ENCODE results near the gene KIF17.

KIF17 gene

DNA sequence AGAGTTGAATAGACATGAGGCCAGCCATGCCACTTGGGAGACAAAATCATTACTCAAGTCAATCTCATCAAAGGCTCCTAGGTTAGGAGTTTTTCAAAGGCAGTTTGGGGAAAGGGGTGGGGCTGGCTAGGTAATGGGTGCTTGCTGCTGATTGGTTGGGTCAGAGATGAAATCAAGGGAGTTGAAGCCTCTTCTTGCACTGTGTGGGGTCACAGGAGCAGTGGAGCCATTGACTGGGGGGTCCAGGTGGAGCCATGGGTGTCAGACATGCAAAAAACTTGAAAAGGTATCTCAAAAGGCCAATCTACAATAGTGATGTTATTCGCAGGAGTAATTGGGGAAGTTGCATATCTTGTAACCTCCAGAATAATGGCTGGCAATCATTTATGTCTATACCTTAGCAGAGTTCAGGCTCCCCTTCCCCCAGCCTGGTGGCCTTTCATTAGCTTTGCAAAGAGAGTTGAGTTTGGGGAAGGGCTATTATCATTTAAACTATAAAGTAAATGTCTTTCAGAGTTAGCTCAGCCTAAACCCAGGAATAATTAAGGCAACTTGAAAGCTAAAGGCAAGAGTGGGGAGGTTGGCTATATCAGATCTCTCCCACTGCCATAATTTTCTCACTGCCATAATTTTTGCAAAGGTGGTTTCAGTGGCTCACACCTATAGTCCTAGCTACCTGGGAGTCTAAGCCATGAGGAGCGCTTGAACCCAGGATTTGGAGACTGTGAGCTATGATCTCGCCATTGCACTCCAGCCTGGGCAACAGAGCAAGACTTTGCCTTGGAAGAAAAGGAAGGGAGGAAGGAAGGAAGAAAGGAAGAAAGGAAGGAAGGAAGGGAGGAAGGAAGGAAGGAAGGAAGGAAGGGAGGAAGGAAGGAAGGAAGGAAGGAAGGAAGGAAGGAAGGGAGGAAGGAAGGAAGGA is 92.4 kb downstream of the KIF17 start:
- DNase-seq (ENCODE audit: low spot score) = no peak

DNA sequence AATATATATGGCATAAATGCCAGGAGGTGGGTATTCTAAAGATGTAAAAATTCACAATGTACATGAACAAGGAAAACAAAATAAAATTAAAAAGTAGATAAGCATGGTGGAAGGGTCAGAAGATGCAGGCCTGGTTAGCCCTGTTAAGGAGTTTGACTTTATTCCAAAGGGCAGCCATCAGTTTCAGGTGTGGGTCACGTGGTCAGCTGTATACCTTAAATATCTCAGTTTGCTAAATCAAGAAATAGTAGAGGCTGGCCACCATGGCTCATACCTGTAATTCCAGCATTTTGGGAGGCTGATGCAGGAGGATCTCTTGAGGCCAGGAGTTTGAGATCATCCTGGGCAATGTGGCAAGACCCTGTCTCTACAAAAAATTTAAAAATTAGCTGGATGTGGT is 93.1 kb downstream of the KIF17 start:
- no peak for DNase-seq (ENCODE audit: low spot score)

DNA sequence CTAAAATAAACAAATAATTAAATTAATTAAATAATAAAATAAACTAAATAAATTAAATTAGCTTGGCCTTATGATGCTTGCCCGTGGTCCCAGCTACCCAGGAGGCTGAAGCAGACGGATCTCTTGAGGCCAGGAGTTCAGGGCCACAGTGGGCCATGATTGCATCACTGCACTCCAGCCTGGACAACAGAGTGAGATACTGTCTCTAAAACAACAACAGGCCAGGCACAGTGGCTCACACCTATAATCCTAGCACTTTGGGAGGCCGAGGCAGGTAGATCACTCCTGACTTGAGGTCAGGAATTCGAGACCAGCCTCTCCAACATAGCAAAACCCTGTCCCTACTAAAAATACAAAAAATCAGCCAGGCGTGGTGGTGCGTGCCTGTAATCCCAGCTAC is 96.8 kb downstream of the KIF17 start:
- no peak for DNase-seq (ENCODE audit: low spot score)

DNA sequence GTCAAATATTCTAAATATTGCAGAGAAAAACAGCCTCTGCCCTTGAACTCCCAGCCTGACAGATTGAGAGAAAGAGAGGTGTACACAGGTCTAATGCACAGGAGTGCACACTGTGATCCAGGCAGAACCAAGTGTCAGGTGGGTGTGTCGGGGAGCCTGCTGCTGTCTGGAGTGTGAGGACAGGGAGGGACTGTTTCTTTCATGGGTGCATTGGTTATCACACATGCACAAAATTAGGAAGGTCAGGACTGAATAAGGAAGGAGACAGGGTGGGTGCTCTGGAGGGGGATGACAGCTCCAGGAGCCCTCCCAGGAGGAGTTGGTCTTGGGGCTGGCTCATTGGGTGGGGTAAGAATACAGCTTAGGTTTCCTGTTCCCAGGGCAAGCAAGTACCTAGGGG is 97.8 kb downstream of the KIF17 start:
- no peak for DNase-seq (ENCODE audit: low spot score)

DNA sequence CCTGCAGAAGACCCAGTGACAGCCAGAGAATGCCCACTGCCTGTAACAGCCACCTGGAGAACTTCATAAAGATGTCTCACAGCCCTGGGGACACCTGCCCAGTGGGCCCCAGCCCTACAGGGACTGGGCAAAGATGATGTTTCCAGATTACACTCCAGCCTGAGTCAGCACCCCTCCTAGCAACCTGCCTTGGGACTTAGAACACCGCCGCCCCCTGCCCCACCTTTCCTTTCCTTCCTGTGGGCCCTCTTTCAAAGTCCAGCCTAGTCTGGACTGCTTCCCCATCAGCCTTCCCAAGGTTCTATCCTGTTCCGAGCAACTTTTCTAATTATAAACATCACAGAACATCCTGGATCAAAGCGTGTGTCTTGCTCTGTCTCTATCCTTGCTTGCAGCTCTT is 99.3 kb downstream of the KIF17 start:
- DNase-seq (ENCODE audit: low spot score) = no peak

DNA sequence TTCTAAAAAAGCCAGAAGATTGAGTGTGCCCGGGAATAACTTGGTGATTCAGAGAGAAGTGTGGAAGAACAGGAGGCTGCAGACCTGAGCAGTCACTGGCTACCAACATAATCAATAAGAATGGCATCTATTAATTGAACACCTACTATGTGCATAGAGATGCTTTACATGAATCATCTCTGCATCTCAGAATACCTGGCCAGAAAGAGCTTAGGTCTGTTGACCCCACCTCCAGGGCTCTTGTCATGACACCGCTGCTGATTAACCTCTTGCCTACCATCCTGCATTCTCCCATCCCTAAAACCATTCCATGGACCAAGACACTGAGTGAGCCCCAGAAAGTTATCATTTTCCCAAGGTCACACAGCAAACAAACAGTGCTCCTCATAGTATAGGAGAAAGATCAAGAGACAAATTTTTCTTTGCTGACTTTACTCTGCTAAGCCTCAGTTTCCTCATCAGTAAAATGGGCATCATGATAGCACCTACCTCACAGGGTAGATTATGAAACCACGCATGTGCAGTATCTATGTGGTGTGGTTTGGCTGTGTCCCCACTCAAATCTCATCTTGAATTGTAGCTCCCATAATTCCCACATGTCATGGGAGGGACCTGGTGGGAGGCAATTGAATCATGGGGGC is 100.8 kb downstream of the KIF17 start:
- DNase-seq (ENCODE audit: low spot score) = no peak

DNA sequence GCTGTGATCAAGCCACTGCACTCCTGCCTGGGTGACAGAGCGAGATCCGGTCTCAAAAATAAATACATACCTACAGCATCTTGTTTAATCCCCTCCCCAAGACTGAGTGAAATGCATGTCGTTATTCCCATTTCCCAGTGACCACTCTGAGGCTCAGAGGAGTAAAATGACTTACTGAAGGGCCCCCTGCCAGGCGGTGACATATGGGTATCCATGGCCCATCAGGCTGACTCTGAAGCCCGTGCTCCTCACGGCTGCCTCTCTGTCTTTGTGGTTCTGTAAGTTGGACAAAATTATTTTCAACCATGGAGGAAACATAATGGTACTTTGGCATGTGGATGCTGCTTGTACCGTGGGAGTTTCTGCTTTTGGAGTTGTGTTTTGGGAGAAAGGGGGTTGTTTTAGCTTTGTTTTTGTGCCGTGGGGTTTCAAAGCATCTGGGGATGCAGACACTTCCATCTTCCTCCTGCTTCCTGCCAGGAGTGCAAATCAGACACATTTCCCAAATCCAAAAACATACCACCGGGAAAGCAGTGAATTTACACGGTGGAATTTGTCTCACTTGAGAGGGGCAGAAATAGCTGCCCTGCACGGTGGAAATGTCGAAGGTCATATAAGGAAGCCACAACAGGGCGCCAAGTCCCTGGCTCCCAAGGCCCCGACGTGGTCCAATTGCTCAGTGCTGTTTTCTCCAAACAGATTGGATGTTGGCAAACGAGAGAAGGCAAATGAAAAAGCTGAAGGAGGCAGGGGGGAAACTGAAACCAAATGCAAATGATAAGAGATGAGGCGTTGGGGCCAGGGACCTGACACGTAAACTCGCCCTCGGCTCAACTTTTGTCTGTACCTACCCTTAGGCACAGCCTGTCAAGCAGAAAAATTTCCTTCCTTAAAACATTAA is 101.6 kb downstream of the KIF17 start:
- no peak for DNase-seq (ENCODE audit: low spot score)

DNA sequence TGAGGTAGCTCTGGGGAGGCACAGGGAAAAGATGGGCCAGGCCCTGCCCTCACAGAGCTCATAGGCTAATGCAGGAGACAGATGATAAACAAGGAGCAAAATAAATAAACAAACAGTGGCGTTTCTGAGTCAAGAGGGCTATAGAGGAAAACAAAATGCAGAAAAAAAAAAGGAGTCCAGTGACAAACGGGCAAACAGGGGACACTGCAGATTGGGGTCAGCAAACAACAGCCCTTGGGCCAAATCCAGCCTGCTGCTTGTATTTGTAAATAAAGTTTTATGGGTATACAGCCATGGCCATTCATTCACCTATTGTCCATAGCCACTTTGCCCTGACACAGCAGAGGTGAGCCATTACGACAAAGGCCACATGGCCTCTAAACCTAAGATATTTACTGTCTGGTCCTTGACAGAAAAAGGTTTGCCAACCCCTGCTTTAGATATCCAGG is 103.7 kb downstream of the KIF17 start:
- no peak for DNase-seq (ENCODE audit: low spot score)
